ENCODE results near the gene PIRT.

DNA sequence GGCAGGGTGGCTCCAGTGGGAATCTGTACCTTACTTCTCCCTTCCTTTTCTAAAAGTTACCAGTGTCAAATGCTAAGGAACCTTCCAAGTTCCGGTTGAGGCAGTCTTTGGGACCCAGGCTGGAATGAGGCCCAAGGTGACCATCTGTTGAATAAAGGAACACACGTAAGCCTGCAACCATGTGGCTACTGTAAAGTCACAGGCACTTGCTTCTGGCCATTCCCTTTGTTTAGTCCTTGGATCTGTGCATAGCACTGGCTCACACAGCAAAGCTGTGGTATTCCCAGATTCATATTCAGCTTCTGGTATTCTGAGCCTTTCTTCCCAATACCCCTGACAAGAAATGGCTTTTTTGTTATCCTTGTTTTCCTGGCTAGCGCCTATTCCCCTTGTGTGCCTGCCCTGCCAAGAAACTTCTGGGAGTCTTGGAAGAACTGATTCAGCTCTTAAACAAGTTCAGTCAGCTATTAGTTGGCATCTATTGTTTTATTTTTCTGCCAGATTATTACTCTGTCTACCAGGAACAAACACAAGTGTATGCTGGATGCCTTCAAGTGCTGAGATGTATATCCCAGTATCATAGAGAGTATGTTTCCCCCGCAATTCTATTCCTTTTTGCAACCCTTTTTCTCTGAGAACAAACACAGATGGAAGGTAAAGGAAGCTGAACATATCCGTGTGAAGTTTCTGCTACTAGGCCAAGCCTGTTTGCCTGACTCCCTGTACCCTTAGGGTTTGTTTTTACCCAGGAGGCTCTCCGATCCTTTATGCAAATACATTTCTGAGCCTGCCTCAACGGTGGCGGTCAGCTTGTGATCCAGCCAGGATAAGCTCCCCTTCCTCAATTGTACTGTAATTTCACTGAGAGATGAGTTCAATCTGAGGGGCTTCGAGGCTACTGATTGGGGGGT is 47.1 kb downstream of the PIRT start:
- no peak for TF ChIP-seq EZH2 (IDR thresholded peaks at IDR 0.05; ENCODE audit: borderline replicate concordance, low read length)
- TF ChIP-seq, protein P1, sequence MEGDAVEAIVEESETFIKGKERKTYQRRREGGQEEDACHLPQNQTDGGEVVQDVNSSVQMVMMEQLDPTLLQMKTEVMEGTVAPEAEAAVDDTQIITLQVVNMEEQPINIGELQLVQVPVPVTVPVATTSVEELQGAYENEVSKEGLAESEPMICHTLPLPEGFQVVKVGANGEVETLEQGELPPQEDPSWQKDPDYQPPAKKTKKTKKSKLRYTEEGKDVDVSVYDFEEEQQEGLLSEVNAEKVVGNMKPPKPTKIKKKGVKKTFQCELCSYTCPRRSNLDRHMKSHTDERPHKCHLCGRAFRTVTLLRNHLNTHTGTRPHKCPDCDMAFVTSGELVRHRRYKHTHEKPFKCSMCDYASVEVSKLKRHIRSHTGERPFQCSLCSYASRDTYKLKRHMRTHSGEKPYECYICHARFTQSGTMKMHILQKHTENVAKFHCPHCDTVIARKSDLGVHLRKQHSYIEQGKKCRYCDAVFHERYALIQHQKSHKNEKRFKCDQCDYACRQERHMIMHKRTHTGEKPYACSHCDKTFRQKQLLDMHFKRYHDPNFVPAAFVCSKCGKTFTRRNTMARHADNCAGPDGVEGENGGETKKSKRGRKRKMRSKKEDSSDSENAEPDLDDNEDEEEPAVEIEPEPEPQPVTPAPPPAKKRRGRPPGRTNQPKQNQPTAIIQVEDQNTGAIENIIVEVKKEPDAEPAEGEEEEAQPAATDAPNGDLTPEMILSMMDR (IDR thresholded peaks at IDR 0.05; ENCODE audit: low read length), result no peak
